Activated T-helper 1 cell treated with anti-CD3 and anti-CD28 coated beads, Interleukin-2, amount 50 U/mL, for 16 hours (primary cell): ENCODE data around the gene OR4D2.
A peak's percentile ranks its signal among the peaks of the same experiment; 100 is the strongest.

Source experiments
- DNase-seq, 2 donors: peaks; one replicate each; pipeline ENCODE4 v3.0.0-alpha.2; 2020; ENCODE audit warnings: low read depth in 1 of 2, low spot score in 1 of 2

The OR4D2 gene

GRCh38 chr17:58207451-58207850, 40.7 kb downstream of the OR4D2 start:
- DNase-seq: no peak

GRCh38 chr17:58208344-58208743, 41.6 kb downstream of the OR4D2 start:
- no peak for DNase-seq

GRCh38 chr17:58210922-58211321, 44.1 kb downstream of the OR4D2 start:
- DNase-seq: no peak

- DNase-seq: no peak
Observed at GRCh38 chr17:58215685-58216084, 48.9 kb downstream of the OR4D2 start.

- no peak for DNase-seq
Observed at GRCh38 chr17:58217766-58218165, 51.0 kb downstream of the OR4D2 start.

GRCh38 chr17:58219007-58219788, 52.4 kb downstream of the OR4D2 start, which contains the start of gene MKS1:
TSS of gene MKS1 (minus strand) at chr17:58219255. CDS start at chr17:58219230, 25 bp downstream.
- peak; percentile 88 to 93 for DNase-seq

- no peak for DNase-seq
Observed at GRCh38 chr17:58219789-58220183, 53.0 kb downstream of the OR4D2 start.
